Lower lobe of right lung (tissue), 2 donors: Measurements from ENCODE around the gene BIN1. TPM values are rescaled to one million over a fixed set of nuclear protein-coding genes. Genes with fewer than 3 reads are reported as not detected.
A peak's percentile ranks its signal among the peaks of the same experiment; 100 is the strongest.

ENCODE experiments used
- ATAC-seq, 2 donors: fragments of 200-7000 bp; cut with Tn5 transposase; one replicate each; pipeline ENCODE4 v1.9.1; 2020 to 2022; ENCODE audit warnings: mild to moderate bottlenecking in 2 of 2, moderate library complexity in 2 of 2
- DNase-seq: peaks from one replicate; pipeline ENCODE4 v3.0.0-alpha.2; 2020
- H3K27ac ChIP-seq: fragments of 200-600 bp; one replicate; pipeline ENCODE4 v1.8.0; 2022
- H3K27me3 ChIP-seq: fragments of 200-600 bp; one replicate; pipeline ENCODE4 v1.8.0; 2022; ENCODE audit warnings: low read depth
- H3K36me3 ChIP-seq: fragments of 200-600 bp; one replicate; pipeline ENCODE4 v1.8.0; 2022; ENCODE audit warnings: mild to moderate bottlenecking
- H3K4me1 ChIP-seq: fragments of 200-600 bp; one replicate; pipeline ENCODE4 v1.8.0; 2022
- H3K4me3 ChIP-seq: fragments of 200-600 bp; one replicate; pipeline ENCODE4 v1.8.0; 2022; ENCODE audit warnings: mild to moderate bottlenecking
- H3K9me3 ChIP-seq: fragments of 200-600 bp; one replicate; pipeline ENCODE4 v1.8.0; 2022
- CTCF ChIP-seq: fragments of 200-600 bp; IDR thresholded peaks from one replicate; pipeline ENCODE4 v1.8.0; 2022; ENCODE audit warnings: antibody characterized with exemption, mild to moderate bottlenecking
- intact Hi-C: fragments of 100-400 bp; cut with DNase I; formaldehyde crosslinking; loops from one replicate; pipeline ENCODE4 v1.11.0; 2022
- total RNA-seq: library from RNA; stranded (reverse); fragmentation: NEBNext Ultra II Directional; extraction: Animal tissue kit (Norgen Biotek cat#: 25700); gene quantifications from one replicate; pipeline ENCODE4 v1.2.1, GENCODE V29; 2021
- donor health status: DM: no; HTN: yes; CAD: no; lungs with severe emphysema.

BIN1 gene
- total RNA-seq, 1 donor from 2014 or later: 33.9 TPM

- Histone ChIP-seq H3K36me3 (no peaks in the 10 kb centered on the region), H3K9me3 (no peaks in the 10 kb centered on the region), H3K27me3 (no peaks in the 10 kb centered on the region), H3K4me3 (no peak overlapping the region), H3K27ac (no peak overlapping the region), H3K4me1 (no peaks in the 10 kb centered on the region)
- DNase-seq (no peak), ATAC-seq (no peak)
- no peak for TF ChIP-seq CTCF
- intact Hi-C loops: no loop called here
Measured at GRCh38 chr2:127137741-127138140, 30.8 kb upstream of the BIN1 start.

- no peaks in the 10 kb centered on the region for H3K27me3 ChIP-seq
- H3K36me3 ChIP-seq: no peaks in the 10 kb centered on the region
- no peak overlapping the region for H3K4me3 ChIP-seq
- TF ChIP-seq CTCF: no peak
- H3K9me3 ChIP-seq: no peaks in the 10 kb centered on the region
- H3K27ac ChIP-seq: no peak overlapping the region
- ATAC-seq: peak in 1 of 2 donors; percentile 19
- H3K4me1 ChIP-seq: no peaks in the 10 kb centered on the region
- DNase-seq: no peak
- intact Hi-C loops: no loop called here
Measured at GRCh38 chr2:127137225-127137624, 30.3 kb upstream of the BIN1 start.

GRCh38 chr2:127134833-127135830 lies 28.2 kb upstream of the BIN1 start:
- no peak for DNase-seq

GRCh38 chr2:127134235-127134634 lies 27.3 kb upstream of the BIN1 start:
- DNase-seq (no peak), ATAC-seq (no peak)
- intact Hi-C loops: no loop called here
- Histone ChIP-seq H3K4me1 (no peaks in the 10 kb centered on the region), H3K36me3 (no peaks in the 10 kb centered on the region), H3K9me3 (no peaks in the 10 kb centered on the region), H3K27ac (no peak overlapping the region), H3K27me3 (no peaks in the 10 kb centered on the region), H3K4me3 (no peak overlapping the region)
- no peak for TF ChIP-seq CTCF

More at GRCh38 chr2:127134833-127135830, 28.2 kb upstream of the BIN1 start:
- no peaks in the 10 kb centered on the region for H3K9me3 ChIP-seq
- ATAC-seq: peak; percentile 50 to 57
- H3K4me3 ChIP-seq: no peak overlapping the region
- no peak overlapping the region for H3K27ac ChIP-seq
- H3K27me3 ChIP-seq: no peaks in the 10 kb centered on the region
- intact Hi-C loops: no loop called here
- no peak for TF ChIP-seq CTCF
- no peaks in the 10 kb centered on the region for H3K36me3 ChIP-seq
- H3K4me1 ChIP-seq: no peaks in the 10 kb centered on the region

GRCh38 chr2:127133793-127134192 lies 26.8 kb upstream of the BIN1 start:
- H3K4me3 ChIP-seq: no peak overlapping the region
- intact Hi-C loops: no loop called here

More at GRCh38 chr2:127133793-127134192, 26.8 kb upstream of the BIN1 start:
- Histone ChIP-seq H3K4me1 (no peaks in the 10 kb centered on the region), H3K27ac (no peak overlapping the region), H3K27me3 (no peaks in the 10 kb centered on the region), H3K9me3 (no peaks in the 10 kb centered on the region), H3K36me3 (no peaks in the 10 kb centered on the region)
- ATAC-seq: no peak
- TF ChIP-seq CTCF: no peak
- no peak for DNase-seq
